ENCODE data around the gene SLC29A4.
"Not testable (repeated sequence)": the region's sequence is repeated elsewhere in the genome, so short reads cannot be mapped to it uniquely, and the experiment has no call there.

The SLC29A4 gene

DNA sequence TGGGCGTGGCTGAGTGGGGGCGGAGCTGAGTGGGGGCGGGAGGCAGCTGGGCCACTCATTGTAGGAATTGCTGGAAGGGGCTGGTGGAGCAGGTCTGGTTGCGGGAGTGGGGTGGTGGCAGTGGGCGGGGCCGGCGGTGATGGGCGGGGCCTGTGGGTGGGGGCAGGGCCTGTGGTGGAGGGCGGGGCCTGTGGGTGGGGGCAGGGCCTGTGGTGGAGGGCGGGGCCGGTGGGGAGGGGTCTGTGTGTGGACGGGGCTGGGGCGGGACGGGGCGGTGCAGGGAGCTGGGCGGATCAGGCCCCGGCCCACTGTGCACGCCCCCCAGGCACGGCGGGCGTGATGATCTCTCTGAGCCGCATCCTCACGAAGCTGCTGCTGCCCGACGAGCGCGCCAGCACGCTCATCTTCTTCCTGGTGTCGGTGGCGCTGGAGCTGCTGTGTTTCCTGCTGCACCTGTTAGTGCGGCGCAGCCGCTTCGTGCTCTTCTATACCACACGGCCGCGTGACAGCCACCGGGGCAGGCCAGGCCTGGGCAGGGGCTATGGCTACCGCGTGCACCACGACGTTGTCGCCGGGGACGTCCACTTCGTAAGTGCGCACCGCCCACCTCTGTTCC lies 14.0 kb downstream of the SLC29A4 start:
- FAIRE-seq, result no peak

- no peak for FAIRE-seq
Measured at GRCh38 chr7:5300366-5300765, 17.6 kb downstream of the SLC29A4 start.

- no peak for FAIRE-seq
Measured at GRCh38 chr7:5302577-5302976, 19.8 kb downstream of the SLC29A4 start.

DNA sequence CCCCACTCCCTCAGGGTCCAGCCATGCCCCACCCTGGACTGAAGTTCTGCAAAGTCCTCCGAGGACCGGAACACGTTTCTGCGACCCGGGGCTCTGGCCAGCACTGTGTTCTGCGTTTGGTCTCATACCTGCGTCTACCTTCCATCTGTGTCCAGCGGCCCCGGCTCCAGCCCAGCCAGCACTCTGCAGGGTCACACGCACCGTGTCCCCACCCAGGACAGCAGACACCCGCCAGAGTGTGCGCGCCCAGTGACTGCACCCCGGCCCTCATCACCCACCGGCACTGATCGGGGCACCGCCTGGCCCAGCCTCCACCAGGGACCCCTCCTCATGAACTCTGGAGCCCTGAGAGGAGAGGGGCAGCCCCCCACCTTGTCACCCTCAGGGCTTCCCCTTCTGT lies 20.3 kb downstream of the SLC29A4 start:
- no peak for FAIRE-seq

DNA sequence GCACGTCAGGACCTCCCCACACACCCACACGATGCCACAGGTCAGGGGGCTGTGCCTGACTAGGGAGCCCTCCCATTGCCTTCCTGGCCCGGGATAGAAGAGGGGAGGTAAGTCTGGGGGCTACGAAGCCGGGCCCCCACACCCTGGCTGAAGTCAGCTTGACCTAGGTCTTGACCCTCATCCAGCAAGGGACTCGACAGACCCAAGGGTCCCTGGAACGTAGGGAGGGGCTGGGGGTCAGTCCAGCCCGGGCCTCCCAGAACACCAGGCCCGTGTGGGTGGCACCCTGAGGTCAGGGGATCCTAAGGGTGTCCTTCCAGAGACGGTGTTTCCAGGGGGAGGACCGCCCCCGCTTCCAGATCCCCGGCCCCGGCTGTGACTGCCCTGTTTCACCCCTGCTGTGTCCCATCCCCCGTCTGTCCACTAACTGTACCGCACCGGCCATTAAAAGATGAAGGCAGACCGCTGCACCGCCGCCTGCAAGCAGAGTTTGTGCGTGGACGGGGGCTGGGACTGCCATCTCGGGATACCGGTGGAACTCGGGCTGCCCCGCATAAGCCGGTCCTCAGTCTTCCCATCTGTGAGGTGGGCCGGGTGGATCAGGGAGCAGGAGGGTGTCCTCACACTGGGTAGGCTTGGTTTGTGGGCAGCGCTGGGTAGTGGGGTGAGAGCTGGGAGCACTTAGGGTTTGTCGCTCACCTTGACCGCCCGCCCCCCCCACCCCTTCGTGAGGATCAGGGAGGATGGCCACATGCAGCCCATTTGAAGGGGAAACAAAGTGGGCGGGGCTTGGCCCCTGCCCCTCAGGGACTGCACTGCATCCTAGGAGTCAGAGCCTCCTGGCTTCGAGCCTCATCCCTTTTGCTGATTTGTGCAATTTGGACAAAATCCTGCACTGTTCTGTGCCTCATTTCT lies 21.1 kb downstream of the SLC29A4 start:
- FAIRE-seq, result no peak

- not testable (repeated sequence) for FAIRE-seq
Measured at GRCh38 chr7:5305050-5305449, 22.3 kb downstream of the SLC29A4 start.

GRCh38 chr7:5307221-5308142 lies 24.7 kb downstream of the SLC29A4 start:
- FAIRE-seq, result not testable (repeated sequence)

DNA sequence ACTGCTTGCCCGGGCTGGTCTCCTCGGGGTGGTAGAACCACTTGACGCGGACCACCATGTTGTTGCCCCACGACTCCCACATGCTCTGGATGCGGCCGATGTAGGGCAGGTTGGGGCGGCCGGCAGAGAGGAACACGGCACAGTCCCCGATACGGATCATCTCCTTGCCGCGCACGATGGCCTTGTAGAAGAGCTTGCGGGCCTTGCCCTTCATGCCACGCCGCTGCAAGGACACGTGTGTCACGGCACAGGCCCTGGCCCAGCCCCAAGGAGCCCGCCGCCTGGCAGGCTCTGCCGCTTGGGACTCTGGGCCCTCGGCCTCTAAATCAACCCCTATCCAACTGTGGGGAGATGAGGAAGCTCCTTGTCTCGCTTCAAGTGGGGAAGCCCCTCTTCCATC lies 26.4 kb downstream of the SLC29A4 start:
- no peak for FAIRE-seq

DNA sequence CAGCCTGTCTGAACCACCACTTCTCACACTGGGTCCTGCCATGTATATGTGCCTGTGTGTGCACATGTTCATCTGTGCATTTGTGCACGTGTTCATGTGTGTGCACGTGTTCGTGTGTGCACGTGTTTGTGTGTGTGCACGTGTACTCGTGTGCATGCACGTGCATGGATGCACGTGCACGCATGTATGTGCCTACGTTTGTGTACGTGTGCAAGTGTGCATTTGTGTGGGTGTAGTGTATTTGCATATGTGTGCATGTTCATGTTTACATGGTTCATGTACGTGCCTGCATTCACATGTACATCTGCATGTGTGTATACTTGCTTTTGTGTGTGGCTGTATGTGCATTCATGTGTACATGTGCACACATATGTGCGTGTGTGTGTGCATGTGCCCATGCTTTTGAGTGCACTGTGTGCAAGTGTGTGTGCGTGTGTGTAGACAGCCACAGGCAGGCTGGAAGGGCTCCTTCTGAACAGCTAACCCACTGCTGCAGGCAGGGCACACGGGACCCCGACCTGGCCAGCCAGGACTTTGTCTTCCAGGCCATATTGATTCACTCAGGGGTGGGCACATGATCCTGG lies 28.2 kb downstream of the SLC29A4 start:
- FAIRE-seq, result no peak

GRCh38 chr7:5312276-5313070 lies 29.7 kb downstream of the SLC29A4 start:
- FAIRE-seq, result not testable (repeated sequence)

GRCh38 chr7:5313076-5313885 lies 30.5 kb downstream of the SLC29A4 start:
- not testable (repeated sequence) for FAIRE-seq

GRCh38 chr7:5314864-5315263 lies 32.1 kb downstream of the SLC29A4 start:
- FAIRE-seq, result no peak

GRCh38 chr7:5315761-5316160 lies 33.0 kb downstream of the SLC29A4 start:
- FAIRE-seq, result no peak

DNA sequence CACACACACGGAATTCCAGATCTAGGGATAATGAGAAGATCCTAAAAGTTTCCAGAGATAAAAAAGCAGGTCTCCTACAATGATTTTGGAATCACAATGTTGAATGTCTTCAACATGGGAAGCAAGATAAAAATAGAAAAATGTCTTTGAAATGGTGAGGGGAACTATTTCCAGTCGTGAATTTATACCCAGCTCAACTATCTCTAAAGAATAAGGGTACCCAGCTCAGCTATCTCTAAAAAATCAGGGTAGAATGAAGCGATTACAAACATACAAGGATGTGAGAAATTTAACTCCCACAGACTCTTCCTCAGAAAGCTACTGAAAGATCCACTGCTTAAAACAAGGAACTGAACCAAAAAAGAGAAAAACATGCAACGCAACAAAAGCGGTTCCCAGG lies 35.9 kb downstream of the SLC29A4 start:
- peak; percentile 63 for FAIRE-seq

DNA sequence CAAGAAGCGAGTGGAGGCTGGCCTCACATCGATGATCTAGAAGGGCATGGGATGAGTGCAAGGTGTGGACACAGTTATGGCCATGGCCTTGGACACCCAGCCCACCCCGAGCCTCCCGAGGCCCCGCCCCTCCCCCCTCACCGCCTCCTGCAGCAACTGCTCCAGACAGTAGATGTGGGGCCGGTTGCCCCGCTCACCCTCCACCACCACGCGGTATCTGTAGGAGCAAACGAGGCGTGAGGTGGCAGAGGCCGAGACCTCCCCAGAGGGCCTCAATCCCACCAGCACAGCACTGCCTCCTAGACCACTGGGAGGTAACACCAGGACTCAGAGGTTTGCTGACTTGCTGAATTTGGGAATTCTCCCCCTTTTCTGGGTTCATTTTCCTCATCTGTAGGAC lies 37.6 kb downstream of the SLC29A4 start:
- no peak for FAIRE-seq

DNA sequence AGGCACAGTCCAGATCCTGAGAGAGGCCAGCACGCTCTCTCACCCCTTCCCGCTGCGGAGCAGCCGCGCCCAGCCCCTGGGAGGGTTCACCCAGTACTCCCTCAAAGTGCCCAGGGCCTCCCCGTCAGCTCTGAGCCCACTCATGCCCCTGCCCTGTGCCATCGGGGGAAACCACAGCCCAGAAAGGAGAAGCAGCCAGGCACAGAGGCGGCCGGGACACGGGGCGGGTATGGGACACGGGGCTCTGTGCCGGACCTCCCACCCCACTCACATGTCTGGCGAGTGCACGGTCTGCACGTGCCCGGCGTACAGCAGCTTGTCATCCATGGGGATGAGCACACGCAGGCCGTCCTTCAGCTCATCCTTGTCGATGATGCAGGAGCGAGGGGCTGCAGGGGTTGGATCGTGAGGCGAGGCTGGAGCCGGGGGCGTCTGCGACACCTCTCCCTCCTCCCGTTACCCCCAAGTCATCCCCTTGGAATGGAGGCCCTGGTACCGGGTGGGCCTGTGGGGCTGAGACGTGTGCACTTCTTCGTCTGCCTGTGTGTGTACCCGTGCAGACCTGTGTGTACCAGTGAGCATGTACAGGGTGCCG lies 38.2 kb downstream of the SLC29A4 start:
- FAIRE-seq, result no peak

DNA sequence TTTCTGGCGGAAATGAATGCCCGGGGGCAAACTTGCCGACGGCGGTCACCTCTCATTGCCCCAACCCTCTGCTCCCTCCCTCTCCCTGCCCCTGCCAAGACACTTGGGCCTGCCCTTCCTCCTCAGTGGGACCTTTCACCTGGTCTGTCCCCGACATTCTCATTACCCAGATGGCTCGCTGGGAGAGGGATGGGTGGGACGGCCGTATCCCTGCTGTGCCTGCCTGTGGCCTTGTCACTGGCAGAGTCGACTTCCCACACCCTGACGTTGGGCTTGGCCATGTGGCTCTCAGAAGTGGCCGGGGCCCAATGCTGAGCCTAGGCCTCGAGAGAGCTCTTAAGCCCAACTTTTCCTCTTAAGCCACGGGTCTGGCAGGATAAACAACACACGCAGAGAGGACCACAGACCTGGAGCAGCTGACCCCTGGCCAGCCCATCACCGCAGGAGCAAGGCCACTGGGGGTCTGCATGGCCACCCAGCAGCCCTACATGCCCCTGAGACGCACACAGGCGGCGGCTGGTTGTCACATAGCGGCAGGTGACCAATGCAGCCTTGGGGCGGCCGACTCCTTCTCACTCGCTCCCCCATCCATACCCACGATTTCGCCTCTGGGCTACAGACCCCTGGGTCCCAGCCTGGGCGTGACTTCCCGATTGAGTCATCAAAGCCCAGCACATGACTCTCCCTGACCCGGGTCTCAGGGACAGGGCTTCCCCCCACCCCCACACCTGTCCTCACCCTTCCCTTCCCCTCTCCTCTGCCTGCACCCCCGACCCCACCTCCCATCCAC lies 40.1 kb downstream of the SLC29A4 start:
- no peak for FAIRE-seq

DNA sequence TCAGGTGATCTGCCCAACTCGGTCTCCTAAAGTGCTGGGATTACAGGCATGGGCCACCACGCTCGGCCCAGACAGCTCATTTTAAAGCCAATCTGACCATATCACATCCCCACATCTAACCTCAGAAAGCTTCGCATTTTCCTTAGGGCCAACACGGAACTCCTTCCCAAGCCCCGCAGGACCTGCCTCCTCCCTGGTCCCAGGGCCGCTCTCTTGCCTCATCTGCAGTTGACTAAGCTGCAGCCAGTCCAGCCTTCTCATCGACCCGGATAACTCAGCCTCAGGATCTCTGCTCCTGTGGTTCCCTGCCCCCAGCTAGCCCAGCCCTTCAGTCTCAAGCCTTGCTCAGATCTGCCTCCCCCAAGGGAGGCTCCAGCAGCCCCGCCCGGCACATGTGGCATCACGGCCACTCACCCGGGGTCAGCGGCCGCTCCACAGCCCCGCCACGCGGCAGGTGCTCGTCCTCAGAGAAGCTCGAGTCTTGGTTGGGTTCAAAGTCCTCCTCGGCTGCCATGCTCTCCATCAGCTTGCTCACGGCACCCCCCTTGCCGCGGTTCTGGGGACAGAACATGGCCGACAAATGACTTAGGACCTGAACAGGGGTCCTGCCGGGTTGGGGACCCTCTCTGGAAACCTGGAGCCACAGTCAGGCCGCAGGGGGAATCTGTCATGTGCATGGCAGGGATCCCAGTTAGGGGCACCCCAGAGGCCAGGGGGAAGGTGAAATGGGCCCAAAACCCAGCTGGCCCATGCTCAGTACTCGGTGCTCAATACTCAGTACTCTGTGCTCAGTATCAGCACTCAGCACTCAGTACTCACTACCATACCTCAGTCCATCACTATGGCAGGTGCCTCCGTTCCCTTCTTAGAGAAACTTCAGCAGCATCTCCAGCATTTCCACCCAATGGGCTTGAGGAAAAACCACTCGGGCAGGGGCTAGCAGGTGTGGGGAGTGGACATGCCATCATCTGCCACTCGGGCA lies 41.3 kb downstream of the SLC29A4 start:
- FAIRE-seq, result not testable (repeated sequence)

- FAIRE-seq, result no peak
Measured at GRCh38 chr7:5324961-5325360, 42.2 kb downstream of the SLC29A4 start.

Measured in G401.6 (cell line).